Cardiac fibroblast (primary cell): ENCODE data around the gene TRPV6.

Experiments used
- DNase-seq, 2 donors: peaks; one replicate each; pipeline versions ENCODE4 v3.0.0 to v3.0.0-alpha.2; 2010; ENCODE audit warnings: low read depth in 2 of 2
- H3K4me3 ChIP-seq, 2 donors: replicated peaks in 1 of 2; 1 replicate in 1 of 2; 2 replicates in 1 of 2; pipeline ENCODE4 v1.5.1; 2011; ENCODE audit warnings: low read depth in 2 of 2, low read length in 2 of 2, mild to moderate bottlenecking in 2 of 2, moderate library complexity in 1 of 2
- TF ChIP-seq, protein P1 (sequence below): IDR thresholded peaks from one replicate; pipeline ENCODE4 v1.5.1; 2011; ENCODE audit warnings: low read depth, mild to moderate bottlenecking, low read length, inconsistent platforms

The TRPV6 gene

DNA sequence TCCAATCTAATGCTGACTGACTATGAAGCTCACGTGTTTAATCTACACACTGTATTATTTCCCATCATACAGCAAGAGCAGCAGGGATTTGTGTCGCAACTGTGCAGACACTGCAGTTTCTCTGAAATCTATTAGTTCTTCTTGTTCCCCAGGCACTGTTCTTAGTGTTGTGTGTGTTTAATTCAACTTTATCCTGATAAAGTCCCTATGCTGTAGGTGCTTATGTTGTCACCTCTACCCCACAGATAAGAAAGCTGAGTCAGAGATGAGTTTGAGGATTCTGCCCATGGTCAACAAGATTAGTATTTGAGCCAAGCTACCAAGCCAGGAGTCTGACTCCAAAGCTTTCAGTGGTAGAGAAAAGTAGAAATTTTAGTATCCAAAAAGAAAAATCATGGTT, 53.1 kb downstream of the TRPV6 start:
- TF ChIP-seq, protein P1, sequence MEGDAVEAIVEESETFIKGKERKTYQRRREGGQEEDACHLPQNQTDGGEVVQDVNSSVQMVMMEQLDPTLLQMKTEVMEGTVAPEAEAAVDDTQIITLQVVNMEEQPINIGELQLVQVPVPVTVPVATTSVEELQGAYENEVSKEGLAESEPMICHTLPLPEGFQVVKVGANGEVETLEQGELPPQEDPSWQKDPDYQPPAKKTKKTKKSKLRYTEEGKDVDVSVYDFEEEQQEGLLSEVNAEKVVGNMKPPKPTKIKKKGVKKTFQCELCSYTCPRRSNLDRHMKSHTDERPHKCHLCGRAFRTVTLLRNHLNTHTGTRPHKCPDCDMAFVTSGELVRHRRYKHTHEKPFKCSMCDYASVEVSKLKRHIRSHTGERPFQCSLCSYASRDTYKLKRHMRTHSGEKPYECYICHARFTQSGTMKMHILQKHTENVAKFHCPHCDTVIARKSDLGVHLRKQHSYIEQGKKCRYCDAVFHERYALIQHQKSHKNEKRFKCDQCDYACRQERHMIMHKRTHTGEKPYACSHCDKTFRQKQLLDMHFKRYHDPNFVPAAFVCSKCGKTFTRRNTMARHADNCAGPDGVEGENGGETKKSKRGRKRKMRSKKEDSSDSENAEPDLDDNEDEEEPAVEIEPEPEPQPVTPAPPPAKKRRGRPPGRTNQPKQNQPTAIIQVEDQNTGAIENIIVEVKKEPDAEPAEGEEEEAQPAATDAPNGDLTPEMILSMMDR, result no peak
- DNase-seq, result peak; percentile 9 to 26
- no peak overlapping the region for H3K4me3 ChIP-seq

DNA sequence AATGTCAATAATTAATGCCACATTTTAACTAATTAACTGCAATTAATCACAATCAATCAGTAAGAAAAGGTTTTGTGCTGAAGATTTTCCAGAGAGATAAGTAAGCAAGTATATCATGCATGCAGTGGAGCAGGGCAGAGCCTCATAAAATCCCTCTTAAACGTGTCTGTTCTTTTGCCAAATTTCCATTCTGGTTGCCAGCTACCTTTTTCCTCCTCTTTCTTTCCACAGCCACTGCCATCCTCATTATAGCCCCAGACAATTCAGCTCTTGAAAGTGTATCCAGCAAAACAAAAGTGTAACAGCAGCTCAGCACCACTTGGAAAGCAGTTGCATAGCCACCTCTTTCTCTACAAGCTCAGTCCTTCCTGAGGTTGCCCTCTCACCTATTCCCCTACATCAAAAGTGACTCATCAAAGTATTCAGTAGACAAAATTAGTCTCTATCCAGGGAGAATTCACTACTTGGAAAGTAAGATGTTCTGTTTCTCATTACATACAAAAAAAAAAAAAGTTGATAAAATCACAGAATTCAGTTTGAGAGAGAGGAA, 57.5 kb downstream of the TRPV6 start:
- TF ChIP-seq, protein P1, result no peak
- DNase-seq, result no peak
- H3K4me3 ChIP-seq, result no peak overlapping the region

DNA sequence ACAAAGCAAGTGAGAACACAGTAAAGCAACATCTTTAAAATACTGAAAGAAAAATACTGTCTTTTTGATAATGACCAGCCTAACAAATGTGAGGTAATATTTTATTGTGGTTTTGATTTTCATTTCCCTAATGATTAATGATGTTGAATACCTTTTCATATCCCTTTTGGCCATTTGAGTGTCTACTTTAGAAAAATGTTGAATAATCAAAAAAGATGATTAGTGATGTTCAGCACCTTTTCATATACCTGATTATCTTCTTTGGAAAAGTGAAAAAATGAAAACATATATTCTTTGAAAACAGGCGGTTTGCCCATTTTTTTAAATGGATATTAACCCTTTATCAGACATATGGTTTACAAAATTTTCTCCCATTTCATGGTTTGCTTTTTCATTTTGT, 62.8 kb downstream of the TRPV6 start:
- TF ChIP-seq, protein P1, result no peak
- no peak for DNase-seq
- H3K4me3 ChIP-seq, result no peak overlapping the region
